Peyer's patch (tissue), 4 donors: Measurements from ENCODE around the gene SCN2A.

Experiments
- CTCF ChIP-seq, 6 experiments: fragments of 450-650 bp in 4 of 6; fragments of 200-600 bp in 2 of 6; sonication (generic) in 1 of 6; IDR thresholded peaks; one replicate each; pipeline ENCODE4 v1.5.1; 2017 to 2019; ENCODE audit warnings: antibody characterized with exemption in 6 of 6, mild to moderate bottlenecking in 3 of 6, moderate library complexity in 1 of 6
- POLR2A ChIP-seq, 2 donors: fragments of 450-650 bp; IDR thresholded peaks; one replicate each; pipeline ENCODE4 v1.5.1; 2017; ENCODE audit warnings: antibody characterized with exemption in 2 of 2, mild to moderate bottlenecking in 2 of 2, moderate library complexity in 2 of 2

- TF ChIP-seq CTCF (IDR thresholded peaks at IDR 0.05) (no peak), POLR2A (IDR thresholded peaks at IDR 0.05) (no peak)
These were observed 19.7 kb upstream of the SCN2A start for GRCh38 chr2:165219481-165219880.
